GM18526 (cell line): ENCODE results near the gene DENND2A.

ENCODE experiments used
- POLR2A ChIP-seq: IDR thresholded peaks from 3 replicates; pipeline ENCODE4 v1.6.1; 2011; ENCODE audit not compliant: insufficient read length; ENCODE audit errors: extremely low read depth

The DENND2A gene

GRCh38 chr7:140639366-140640053 is 1.1 kb downstream of the DENND2A start:
- TF ChIP-seq POLR2A, result no peak

- TF ChIP-seq POLR2A, result no peak
Measured at GRCh38 chr7:140638173-140638791, 2.3 kb downstream of the DENND2A start.

DNA sequence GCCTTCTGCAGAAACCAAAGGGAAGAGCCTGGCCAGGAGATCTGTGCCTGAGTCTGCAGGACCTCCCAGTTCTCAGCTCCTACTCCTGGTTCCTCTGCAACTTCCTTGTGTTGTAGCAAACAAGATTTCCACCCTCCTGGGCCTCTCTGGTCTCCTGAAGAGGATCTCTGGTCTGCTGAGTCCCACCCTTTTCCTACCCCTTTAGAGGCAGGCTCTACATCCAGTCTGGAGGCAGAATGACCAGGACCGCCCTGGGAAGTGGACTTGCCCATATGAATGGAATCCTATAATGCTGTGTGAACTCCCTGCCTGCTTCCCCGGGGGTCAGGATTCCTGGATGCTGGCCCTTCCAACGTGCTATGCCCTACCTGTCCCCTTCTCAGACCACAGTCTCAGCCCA is 3.2 kb downstream of the DENND2A start:
- no peak for TF ChIP-seq POLR2A

DNA sequence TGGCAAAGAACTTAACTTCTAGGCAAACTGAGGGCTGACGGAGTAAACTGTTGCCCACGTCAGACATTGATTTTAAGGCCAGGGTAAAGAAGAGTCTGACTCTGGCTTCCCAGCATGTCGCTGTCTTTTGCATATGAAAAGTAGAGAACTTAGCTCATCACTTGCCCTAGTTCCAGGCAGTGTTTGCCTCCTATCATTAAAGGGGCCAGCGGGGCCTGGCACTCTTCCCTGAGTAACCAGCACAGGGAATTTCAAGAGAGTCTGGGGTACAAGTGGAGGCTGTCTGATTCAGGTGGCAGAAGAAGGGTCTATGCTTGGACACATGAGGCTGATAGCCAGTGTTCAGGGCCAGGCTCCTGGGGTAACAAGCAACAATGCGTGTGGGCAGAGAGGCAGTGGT is 4.8 kb downstream of the DENND2A start:
- no peak for TF ChIP-seq POLR2A

- no peak for TF ChIP-seq POLR2A
Measured at GRCh38 chr7:140635345-140635744, 5.3 kb downstream of the DENND2A start.

GRCh38 chr7:140631602-140632001 is 9.0 kb downstream of the DENND2A start:
- TF ChIP-seq POLR2A, result no peak

DNA sequence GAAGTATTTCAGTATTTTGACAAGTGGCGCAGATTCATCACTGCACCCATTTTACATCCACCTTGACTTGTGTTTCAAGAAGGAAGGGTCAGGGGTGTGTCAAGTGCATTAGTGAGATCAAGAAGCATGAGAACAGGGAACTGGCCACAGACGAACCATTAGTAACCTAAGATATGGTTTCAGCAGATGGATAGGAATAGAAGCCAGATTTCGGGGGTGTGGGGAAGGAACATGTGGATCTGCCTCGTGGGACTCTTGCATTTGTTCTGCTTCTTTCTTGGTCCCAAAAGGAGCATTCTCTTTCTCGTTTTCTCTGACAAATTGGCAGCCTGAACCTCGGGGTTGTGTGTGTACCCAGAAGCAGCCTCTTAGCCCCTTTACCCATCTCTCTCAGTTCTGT is 9.6 kb downstream of the DENND2A start:
- TF ChIP-seq POLR2A, result no peak

GRCh38 chr7:140625908-140626868 is 14.4 kb downstream of the DENND2A start:
- TF ChIP-seq POLR2A, result no peak

DNA sequence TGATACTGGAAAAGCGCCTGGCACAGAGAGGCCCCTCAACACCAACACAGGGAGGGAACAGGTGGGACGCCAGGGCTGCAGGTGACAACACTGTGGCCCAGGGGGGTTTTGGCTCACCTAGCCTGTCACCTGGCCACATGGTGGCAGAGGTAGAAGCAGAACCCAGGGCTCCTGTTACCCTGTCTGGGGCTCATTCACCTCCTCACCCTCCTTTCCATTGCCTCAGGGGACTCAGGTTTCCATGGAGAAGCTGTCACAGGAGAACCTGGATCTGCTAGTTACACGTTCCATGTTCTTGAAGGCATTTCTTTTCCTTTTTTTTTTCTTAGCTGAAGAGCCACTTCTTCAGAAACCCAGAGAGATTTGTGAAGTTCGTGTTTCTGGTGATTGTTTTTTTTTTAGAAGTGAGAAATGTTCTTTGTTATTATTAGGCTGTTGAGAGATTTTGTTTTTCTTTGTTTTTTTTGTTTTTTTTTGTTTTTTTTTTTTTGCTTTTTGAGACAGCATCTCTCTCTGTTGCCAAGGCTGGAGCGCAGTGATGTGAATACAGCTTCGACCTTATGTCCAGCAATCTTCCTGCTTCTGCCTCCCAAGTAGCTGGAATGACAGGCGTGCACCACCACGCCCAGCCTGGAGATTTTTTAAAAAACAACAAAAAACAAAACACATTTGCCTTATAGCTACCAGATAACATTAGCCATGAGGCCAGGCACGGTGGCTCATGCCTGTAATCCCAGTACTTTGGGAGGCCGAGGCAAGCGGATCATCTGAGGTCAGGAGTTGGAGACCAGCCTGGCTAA is 16.0 kb downstream of the DENND2A start:
- no peak for TF ChIP-seq POLR2A

DNA sequence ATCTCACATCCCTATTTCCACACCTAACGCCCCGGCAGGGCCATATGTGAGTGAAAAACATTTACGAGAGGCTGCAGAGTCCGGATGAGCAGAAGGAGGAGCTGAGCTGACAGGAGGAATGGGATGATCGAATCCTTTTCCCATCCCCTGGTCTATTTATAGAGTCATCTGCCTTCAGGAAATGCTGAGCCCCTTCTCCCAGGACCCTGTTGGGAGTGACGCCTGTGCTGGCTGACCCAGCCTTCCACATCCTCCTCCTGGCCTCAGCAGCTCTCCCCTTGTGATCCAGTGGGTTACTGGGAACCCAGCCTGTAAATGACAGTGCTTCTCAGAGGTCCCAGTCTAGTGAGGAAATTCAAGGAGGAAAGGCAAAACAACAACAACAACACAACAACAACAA is 16.6 kb downstream of the DENND2A start:
- TF ChIP-seq POLR2A, result no peak

GRCh38 chr7:140621401-140622021 is 19.1 kb downstream of the DENND2A start:
- TF ChIP-seq POLR2A, result no peak

GRCh38 chr7:140619176-140619575 is 21.4 kb downstream of the DENND2A start:
- no peak for TF ChIP-seq POLR2A

DNA sequence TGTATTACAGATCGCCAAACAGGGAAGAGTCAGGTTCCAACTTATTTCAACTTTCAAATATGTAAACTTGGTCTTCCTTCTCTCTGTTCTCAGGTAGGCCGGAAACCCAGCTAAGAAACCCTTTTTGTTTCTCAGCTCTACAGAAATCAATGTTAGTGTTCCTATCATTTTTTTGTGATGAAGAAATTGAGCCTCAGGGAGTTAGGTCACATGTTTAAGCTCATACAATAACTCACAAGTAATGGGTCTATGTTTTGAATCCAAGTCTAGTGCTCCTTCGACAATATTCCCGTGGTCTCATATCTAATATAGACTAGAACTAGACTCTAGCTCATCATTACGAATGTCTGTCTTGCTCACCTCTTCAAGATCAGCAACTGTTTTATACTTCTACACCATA is 22.3 kb downstream of the DENND2A start:
- no peak for TF ChIP-seq POLR2A

DNA sequence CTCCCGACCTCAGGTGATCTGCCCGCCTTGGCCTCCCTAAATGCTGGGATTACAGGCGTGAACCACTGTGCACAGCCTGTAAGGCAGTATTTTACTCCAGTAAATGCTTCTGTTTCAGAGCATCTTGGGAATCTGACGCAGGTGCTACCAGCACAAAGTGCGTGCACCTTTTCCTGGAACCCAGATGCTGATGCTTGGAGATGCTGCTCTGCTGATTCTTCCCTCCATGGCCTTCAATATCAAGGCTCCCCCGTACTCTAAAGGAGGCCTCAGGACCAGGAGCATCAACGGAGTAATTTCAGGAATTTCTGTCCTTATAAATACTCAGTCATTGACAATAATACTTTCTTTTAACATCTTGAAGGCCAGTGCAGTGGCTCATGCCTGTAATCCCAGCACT is 23.5 kb downstream of the DENND2A start:
- TF ChIP-seq POLR2A, result no peak

DNA sequence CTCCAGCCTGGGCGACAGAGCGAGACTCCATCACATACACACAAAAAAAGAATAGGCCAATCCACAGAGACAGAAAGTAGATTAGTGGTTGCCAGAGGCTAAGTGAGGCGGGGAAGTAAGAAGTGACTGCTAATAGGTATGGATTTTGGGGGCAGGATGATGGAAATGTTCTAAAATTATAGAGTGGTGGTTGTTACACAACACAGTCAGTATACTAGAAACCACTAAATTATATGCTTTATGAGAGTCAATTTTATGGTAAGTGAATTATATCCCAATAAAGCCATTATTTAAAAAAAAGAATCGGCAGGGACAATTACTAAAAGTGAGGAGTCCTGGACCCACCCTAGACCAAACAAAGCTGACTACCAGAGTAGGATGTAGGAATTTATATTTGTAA is 24.3 kb downstream of the DENND2A start:
- TF ChIP-seq POLR2A, result no peak
